ENCODE measurements around the gene BAIAP2L2. TPM values are rescaled to one million over a fixed set of nuclear protein-coding genes. Genes with fewer than 3 reads are reported as not detected.
"Not testable (repeated sequence)": the region's sequence is repeated elsewhere in the genome, so short reads cannot be mapped to it uniquely, and the experiment has no call there.

BAIAP2L2 gene
- polyA plus RNA-seq, 1 experiment, result 1.3 TPM

DNA sequence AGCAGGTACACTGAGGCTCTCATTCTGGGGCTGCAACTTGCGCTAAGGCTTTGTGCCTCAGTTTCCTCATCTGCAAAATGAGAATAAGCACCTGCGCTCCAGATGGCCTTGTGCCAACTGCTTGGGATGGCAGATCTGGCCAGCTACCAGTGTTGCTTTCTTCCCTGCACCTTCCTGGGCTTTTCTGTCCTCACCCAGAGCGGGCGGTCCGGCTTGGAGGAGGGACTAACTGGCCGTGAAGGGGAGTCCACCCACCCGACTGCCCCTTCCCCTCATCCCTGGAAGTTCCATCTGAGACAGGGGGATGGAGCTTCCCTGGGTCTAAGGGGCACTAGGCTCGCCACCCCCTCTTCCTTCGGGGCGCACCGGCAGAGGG, 30.0 kb downstream of the BAIAP2L2 start:
- TF ChIP-seq, protein P1, sequence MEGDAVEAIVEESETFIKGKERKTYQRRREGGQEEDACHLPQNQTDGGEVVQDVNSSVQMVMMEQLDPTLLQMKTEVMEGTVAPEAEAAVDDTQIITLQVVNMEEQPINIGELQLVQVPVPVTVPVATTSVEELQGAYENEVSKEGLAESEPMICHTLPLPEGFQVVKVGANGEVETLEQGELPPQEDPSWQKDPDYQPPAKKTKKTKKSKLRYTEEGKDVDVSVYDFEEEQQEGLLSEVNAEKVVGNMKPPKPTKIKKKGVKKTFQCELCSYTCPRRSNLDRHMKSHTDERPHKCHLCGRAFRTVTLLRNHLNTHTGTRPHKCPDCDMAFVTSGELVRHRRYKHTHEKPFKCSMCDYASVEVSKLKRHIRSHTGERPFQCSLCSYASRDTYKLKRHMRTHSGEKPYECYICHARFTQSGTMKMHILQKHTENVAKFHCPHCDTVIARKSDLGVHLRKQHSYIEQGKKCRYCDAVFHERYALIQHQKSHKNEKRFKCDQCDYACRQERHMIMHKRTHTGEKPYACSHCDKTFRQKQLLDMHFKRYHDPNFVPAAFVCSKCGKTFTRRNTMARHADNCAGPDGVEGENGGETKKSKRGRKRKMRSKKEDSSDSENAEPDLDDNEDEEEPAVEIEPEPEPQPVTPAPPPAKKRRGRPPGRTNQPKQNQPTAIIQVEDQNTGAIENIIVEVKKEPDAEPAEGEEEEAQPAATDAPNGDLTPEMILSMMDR (IDR thresholded peaks at IDR 0.05; ENCODE audit: insufficient read depth, low read depth, low read length), result no peak
- ChIA-PET POLR2A (no interaction called here), CTCF (no interaction called here)
- DNase-seq (ENCODE audit: low read depth), result no peak
- H3K4me3 ChIP-seq (ENCODE audit: low read depth, low read length), result no peak overlapping the region
- peaks cover 3% of the 10 kb centered on the region; the same call in 1 of the 2 replicates for H3K27me3 ChIP-seq (ENCODE audit: control insufficient read depth, insufficient read depth, low read length)
- no peaks in the 10 kb centered on the region for H3K36me3 ChIP-seq (ENCODE audit: control insufficient read depth, insufficient read depth, low read length)

DNA sequence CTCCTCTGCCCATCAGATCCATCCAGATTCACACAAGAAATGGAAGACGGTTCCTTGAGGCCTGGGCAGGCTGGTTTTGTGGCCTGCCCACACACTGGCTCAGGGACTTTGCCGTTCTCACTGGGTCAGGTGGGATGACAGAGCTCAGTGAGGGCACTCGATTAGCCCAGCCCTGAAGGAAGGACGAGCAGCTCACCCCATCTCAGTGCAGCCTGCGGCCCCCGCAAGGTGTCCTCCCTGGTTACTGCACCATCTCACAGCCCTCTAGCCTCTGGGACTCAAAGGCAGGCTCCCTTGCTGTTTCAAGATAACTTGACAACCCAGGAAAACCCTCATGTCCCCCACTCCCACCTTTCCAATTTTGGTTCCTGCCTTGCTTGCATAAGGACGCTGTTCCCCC, 30.7 kb downstream of the BAIAP2L2 start:
- ChIA-PET POLR2A (no interaction called here), CTCF (no interaction called here)
- Histone ChIP-seq H3K36me3 (ENCODE audit: control insufficient read depth, insufficient read depth, low read length) (no peaks in the 10 kb centered on the region), H3K27me3 (ENCODE audit: control insufficient read depth, insufficient read depth, low read length) (peaks cover 3% of the 10 kb centered on the region; the same call in 1 of the 2 replicates), H3K4me3 (ENCODE audit: low read depth, low read length) (no peak overlapping the region)
- no peak for DNase-seq (ENCODE audit: low read depth)
- TF ChIP-seq, protein P1 (IDR thresholded peaks at IDR 0.05; ENCODE audit: insufficient read depth, low read depth, low read length), result no peak

DNA sequence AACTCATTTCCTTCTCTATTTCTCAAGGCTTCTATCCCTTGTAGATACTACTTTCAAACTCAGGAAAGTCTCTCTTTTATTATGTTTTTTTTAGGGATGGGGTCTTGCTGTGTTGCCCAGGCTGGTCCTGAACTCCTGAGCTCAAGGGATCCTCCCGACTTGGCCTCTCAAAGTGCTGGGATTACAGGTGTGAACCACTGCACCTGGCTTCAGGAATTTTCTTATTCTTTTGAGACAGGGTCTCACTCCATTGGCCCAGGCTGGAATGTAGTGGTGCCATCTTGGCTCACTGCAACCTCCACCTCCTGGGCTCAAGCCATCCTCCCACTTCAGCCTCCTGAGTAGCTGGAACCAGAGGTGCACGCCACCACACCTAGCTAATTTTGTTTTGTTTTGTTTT, 31.3 kb downstream of the BAIAP2L2 start:
- POLR2A ChIA-PET; H3K4me3 ChIP-seq (ENCODE audit: low read depth, low read length); H3K27me3 ChIP-seq (ENCODE audit: control insufficient read depth, insufficient read depth, low read length); DNase-seq (ENCODE audit: low read depth); CTCF ChIA-PET; H3K36me3 ChIP-seq (ENCODE audit: control insufficient read depth, insufficient read depth, low read length): not testable (repeated sequence)

DNA sequence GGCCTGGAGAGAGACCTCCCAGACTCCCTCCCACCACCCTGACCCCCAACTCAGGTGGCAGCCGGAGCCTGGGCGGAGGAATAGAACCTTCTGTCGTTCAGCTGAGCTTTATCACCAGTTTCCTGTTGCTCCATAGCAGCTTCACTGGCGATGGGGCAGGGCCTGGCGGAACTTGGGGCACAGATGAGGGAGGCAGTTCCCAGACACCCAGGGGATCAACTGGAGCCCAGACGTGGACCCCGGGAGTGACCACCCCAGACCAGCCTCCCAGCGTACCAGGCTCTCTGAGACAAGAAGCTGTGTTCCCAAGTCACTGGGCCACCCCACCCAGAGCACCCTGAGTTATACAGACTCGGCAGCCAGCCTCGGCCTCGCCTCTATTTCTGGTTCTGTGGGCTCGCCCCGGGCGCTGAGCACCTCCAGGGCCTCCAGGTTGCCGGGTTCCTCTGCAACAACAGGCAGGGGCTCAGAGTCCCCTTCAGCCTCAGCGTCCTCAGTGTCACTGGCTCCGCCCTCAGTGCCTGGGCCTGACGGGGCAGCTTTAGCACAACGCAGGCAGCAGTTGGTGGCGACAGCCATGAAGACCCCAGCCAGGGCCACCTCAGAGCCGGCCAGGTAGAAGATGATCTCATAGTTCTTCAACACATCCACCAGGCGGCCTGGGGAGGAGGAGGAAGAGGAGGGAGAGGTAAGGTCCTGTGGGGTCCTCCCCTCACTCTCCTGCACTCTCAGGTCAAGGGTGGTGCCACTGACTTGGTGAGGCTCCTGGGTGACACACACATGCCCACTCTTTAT, 32.2 kb downstream of the BAIAP2L2 start:
- ChIA-PET POLR2A (no interaction called here), CTCF (no interaction called here)
- H3K27me3 ChIP-seq (ENCODE audit: control insufficient read depth, insufficient read depth, low read length), result peaks cover 3% of the 10 kb centered on the region; the same call in 1 of the 2 replicates
- no peak for DNase-seq (ENCODE audit: low read depth)
- H3K36me3 ChIP-seq (ENCODE audit: control insufficient read depth, insufficient read depth, low read length), result peaks cover 5% of the 10 kb centered on the region
- TF ChIP-seq, protein P1 (IDR thresholded peaks at IDR 0.05; ENCODE audit: insufficient read depth, low read depth, low read length), result no peak
- H3K4me3 ChIP-seq (ENCODE audit: low read depth, low read length), result no peak overlapping the region

DNA sequence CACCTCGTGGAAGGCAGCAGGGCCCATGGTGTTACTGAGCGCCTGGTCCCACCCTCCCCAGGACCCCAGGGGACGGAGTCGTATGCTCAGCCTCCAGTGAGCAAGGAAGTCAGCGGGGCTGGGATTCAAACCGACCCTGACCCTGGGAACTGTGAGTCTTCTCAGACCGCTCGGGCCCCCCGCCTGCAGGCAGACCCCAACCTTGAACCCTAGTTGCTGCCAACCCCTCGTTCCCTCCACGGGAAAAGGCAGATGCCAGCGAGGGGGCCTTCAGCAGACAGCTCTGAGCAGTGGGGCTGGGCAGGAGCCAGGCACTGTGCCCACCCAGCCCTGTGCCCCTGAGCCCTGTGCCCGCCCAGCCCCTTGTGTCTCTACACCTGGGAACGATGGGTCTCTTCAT, 32.9 kb downstream of the BAIAP2L2 start:
- H3K36me3 ChIP-seq (ENCODE audit: control insufficient read depth, insufficient read depth, low read length), result peaks cover 9% of the 10 kb centered on the region
- CTCF ChIA-PET, result no interaction called here
- no peak for DNase-seq (ENCODE audit: low read depth)

More for the DNA sequence above, 32.9 kb downstream of the BAIAP2L2 start:
- no peaks in the 10 kb centered on the region; the same call in 1 of the 2 replicates for H3K27me3 ChIP-seq (ENCODE audit: control insufficient read depth, insufficient read depth, low read length)
- POLR2A ChIA-PET, result no interaction called here
- H3K4me3 ChIP-seq (ENCODE audit: low read depth, low read length), result no peak overlapping the region
- TF ChIP-seq, protein P1 (IDR thresholded peaks at IDR 0.05; ENCODE audit: insufficient read depth, low read depth, low read length), result no peak

All from BJ (cell line).